Left lung (tissue), 10 donors: ENCODE data around the gene TRIM9. TPM values are rescaled to one million over a fixed set of nuclear protein-coding genes. Genes with fewer than 3 reads are reported as not detected.
A peak's percentile ranks its signal among the peaks of the same experiment; 100 is the strongest.

Source experiments
- ATAC-seq: fragments of 200-7000 bp; cut with Tn5 transposase; one replicate; pipeline ENCODE4 v1.9.1; 2020; ENCODE audit warnings: moderate library complexity
- DNase-seq, 4 donors: peaks; one replicate each; pipeline ENCODE4 v3.0.0-alpha.2; 2013 to 2020
- H3K27ac ChIP-seq, 2 donors: fragments of 200-600 bp; sonication (generic) in 1 of 2; one replicate each; pipeline versions ENCODE4 v1.5.0 to v1.8.0; 2020 to 2021
- H3K27me3 ChIP-seq, 2 donors: fragments of 200-600 bp; sonication (generic) in 1 of 2; one replicate each; pipeline versions ENCODE4 v1.5.0 to v1.8.0; 2020 to 2021
- H3K36me3 ChIP-seq, 2 donors: fragments of 200-600 bp; sonication (generic) in 1 of 2; one replicate each; pipeline versions ENCODE4 v1.5.0 to v1.8.0; 2020 to 2021
- H3K4me1 ChIP-seq, 2 donors: fragments of 200-600 bp; one replicate each; pipeline ENCODE4 v1.8.0; 2021
- H3K4me3 ChIP-seq, 2 donors: fragments of 200-600 bp; sonication (generic) in 1 of 2; one replicate each; pipeline versions ENCODE4 v1.5.0 to v1.8.0; 2020 to 2021; ENCODE audit warnings: mild to moderate bottlenecking in 1 of 2
- H3K9me3 ChIP-seq, 2 donors: fragments of 200-600 bp; sonication (generic) in 1 of 2; one replicate each; pipeline versions ENCODE4 v1.5.0 to v1.8.0; 2020 to 2021
- intact Hi-C, 2 donors: fragments of 100-400 bp; cut with DNase I; formaldehyde crosslinking; loops; one replicate each; pipeline versions ENCODE4 v1.11.2 to v1.14.2; 2022
- polyA plus RNA-seq, 6 donors: library from polyadenylated mRNA; unstranded; fragments of 120-200 nt; gene quantifications; one replicate each; pipeline ENCODE4 v1.2.1, GENCODE V29; 2013; ENCODE audit not compliant: insufficient read length in 6 of 6
- total RNA-seq, 2 donors: library from RNA; stranded (reverse); fragmentation: NEBNext Ultra II Directional; extraction: Animal tissue kit (Norgen Biotek cat#: 25700); gene quantifications; one replicate each; pipeline ENCODE4 v1.2.1, GENCODE V29; 2021
- TF ChIP-seq, protein P1 (sequence below), 2 donors: fragments of 200-600 bp; sonication (generic) in 1 of 2; IDR thresholded peaks; one replicate each; pipeline versions ENCODE4 v1.5.0 to v1.8.0; 2021; ENCODE audit warnings: antibody characterized with exemption in 2 of 2
- donor health status: DM: no; HTN: yes; CAD: no.
- donor health status: DM: no; HTN: no; CAD: no.

The TRIM9 gene
- total and polyA plus RNA-seq, 8 donors, result 0.47 to 1.4 (median 1.0) TPM

DNA sequence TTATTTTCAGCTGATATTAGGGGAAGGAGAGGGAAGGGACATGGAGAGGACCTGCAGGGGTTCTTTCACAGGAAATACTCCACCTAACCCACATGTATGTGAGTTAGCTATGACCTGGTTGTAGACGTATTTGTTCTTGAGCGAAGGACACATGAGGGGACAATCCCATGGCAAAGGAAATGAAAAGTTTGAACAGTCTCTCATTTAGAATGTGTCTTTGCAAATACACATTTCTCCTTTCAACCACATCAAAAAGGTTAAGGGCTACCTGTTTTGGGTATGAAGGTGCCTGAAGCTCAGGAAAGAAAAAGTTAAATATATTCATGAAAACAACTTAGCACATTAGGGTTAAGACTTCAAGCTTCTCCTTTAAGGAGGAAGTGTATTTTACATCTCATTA lies 158.0 kb downstream of the TRIM9 start:
- Histone ChIP-seq H3K36me3 (peaks cover 0 to 18% of the 10 kb centered on the region in 2 donors), H3K4me3 (no peak overlapping the region), H3K4me1 (peaks cover 0 to 40% of the 10 kb centered on the region in 2 donors), H3K27ac (peak overlapping the region; percentile 16 to 85), H3K27me3 (no peaks in the 10 kb centered on the region), H3K9me3 (no peaks in the 10 kb centered on the region)
- intact Hi-C loops, result no loop called here
- TF ChIP-seq, protein P1, sequence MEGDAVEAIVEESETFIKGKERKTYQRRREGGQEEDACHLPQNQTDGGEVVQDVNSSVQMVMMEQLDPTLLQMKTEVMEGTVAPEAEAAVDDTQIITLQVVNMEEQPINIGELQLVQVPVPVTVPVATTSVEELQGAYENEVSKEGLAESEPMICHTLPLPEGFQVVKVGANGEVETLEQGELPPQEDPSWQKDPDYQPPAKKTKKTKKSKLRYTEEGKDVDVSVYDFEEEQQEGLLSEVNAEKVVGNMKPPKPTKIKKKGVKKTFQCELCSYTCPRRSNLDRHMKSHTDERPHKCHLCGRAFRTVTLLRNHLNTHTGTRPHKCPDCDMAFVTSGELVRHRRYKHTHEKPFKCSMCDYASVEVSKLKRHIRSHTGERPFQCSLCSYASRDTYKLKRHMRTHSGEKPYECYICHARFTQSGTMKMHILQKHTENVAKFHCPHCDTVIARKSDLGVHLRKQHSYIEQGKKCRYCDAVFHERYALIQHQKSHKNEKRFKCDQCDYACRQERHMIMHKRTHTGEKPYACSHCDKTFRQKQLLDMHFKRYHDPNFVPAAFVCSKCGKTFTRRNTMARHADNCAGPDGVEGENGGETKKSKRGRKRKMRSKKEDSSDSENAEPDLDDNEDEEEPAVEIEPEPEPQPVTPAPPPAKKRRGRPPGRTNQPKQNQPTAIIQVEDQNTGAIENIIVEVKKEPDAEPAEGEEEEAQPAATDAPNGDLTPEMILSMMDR (IDR thresholded peaks at IDR 0.05), result no peak
- ATAC-seq, result peak; percentile 18
- DNase-seq, result no peak

DNA sequence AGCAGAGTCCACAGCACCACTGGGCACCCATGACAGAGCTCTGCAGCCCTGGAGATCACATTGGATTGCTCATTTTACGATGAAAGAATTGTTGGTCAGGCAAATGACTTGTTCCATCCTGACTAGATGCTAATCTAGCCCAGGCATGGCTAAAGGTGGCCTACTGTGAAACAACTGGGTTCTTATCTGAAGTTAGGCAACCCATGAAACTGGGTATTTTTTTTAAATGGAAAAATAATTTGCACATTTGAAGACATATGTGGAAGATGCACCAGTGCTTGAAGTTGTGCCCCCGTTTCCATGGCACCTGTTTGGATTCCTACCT lies 158.9 kb downstream of the TRIM9 start:
- TF ChIP-seq, protein P1 (IDR thresholded peaks at IDR 0.05), result no peak

GRCh38 chr14:50935126-50936015 lies 159.5 kb downstream of the TRIM9 start:
- Histone ChIP-seq H3K4me1 (peaks cover 0 to 32% of the 10 kb centered on the region in 2 donors), H3K36me3 (peaks cover 0 to 25% of the 10 kb centered on the region in 2 donors), H3K27ac (peak overlapping the region in 1 of 2 donors; percentile 85), H3K4me3 (no peak overlapping the region), H3K27me3 (no peaks in the 10 kb centered on the region), H3K9me3 (no peaks in the 10 kb centered on the region)
- intact Hi-C loops, result no loop called here
- TF ChIP-seq, protein P1 (IDR thresholded peaks at IDR 0.05), result no peak
- ATAC-seq (no peak), DNase-seq (no peak)

More for the DNA sequence above, 158.9 kb downstream of the TRIM9 start:
- Histone ChIP-seq H3K27me3 (no peaks in the 10 kb centered on the region), H3K27ac (peak overlapping the region in 1 of 2 donors; percentile 85), H3K9me3 (no peaks in the 10 kb centered on the region), H3K4me3 (no peak overlapping the region), H3K36me3 (peaks cover 0 to 19% of the 10 kb centered on the region in 2 donors), H3K4me1 (peaks cover 0 to 32% of the 10 kb centered on the region in 2 donors)
- intact Hi-C loops, result no loop called here
- no peak for ATAC-seq
- no peak for DNase-seq

GRCh38 chr14:50932592-50933495 lies 162.1 kb downstream of the TRIM9 start:
- TF ChIP-seq, protein P1 (IDR thresholded peaks at IDR 0.05), result no peak
- no peak overlapping the region for H3K4me3 ChIP-seq
- H3K9me3 ChIP-seq, result no peaks in the 10 kb centered on the region
- intact Hi-C loops, result no loop called here
- peaks cover 0 to 29% of the 10 kb centered on the region in 2 donors for H3K36me3 ChIP-seq
- H3K27ac ChIP-seq, result peak overlapping the region in 1 of 2 donors; percentile 14
- ATAC-seq (no peak), DNase-seq (no peak)
- H3K27me3 ChIP-seq, result no peaks in the 10 kb centered on the region
- peaks cover 0 to 30% of the 10 kb centered on the region in 2 donors for H3K4me1 ChIP-seq

- intact Hi-C loops, result no loop called here
- DNase-seq, result no peak
- ATAC-seq, result no peak
- peak overlapping the region in 1 of 2 donors; percentile 14 for H3K27ac ChIP-seq
- H3K9me3 ChIP-seq, result no peaks in the 10 kb centered on the region
- TF ChIP-seq, protein P1 (IDR thresholded peaks at IDR 0.05), result no peak
- peaks cover 0 to 30% of the 10 kb centered on the region in 2 donors for H3K4me1 ChIP-seq
- H3K27me3 ChIP-seq, result no peaks in the 10 kb centered on the region
- H3K36me3 ChIP-seq, result peaks cover 0 to 29% of the 10 kb centered on the region in 2 donors
- H3K4me3 ChIP-seq, result no peak overlapping the region
These were observed 162.7 kb downstream of the TRIM9 start for GRCh38 chr14:50932156-50932555.
